Liver (tissue), 9 donors: ENCODE measurements around the gene ADNP2. TPM values are rescaled to one million over a fixed set of nuclear protein-coding genes. Genes with fewer than 3 reads are reported as not detected.

Source experiments
- DNase-seq: peaks from one replicate; pipeline ENCODE4 v3.0.0-alpha.2; 2017; ENCODE audit warnings: low spot score
- H3K27ac ChIP-seq, 2 donors: one replicate each; pipeline ENCODE4 v1.7.0; 2013; ENCODE audit warnings: inconsistent platforms in 2 of 2, low read length in 2 of 2, control low read depth in 1 of 2, low read depth in 1 of 2, mild to moderate bottlenecking in 1 of 2
- H3K27me3 ChIP-seq, 4 donors: one replicate each; pipeline versions ENCODE4 v1.6.1 to v1.7.0; 2013; ENCODE audit warnings: low read length in 3 of 4, inconsistent platforms in 1 of 4, mild to moderate bottlenecking in 1 of 4, moderate library complexity in 1 of 4; ENCODE audit not compliant: control insufficient read depth in 4 of 4, insufficient read depth in 4 of 4
- H3K36me3 ChIP-seq, 4 donors: one replicate each; pipeline versions ENCODE4 v1.6.1 to v1.7.0; 2013; ENCODE audit warnings: low read length in 3 of 4, mild to moderate bottlenecking in 3 of 4, low read depth in 1 of 4, moderate library complexity in 1 of 4; ENCODE audit not compliant: control insufficient read depth in 4 of 4, insufficient read depth in 3 of 4
- H3K4me1 ChIP-seq, 4 donors: one replicate each; pipeline versions ENCODE4 v1.6.1 to v1.7.0; 2013; ENCODE audit warnings: low read length in 3 of 4, mild to moderate bottlenecking in 3 of 4, moderate library complexity in 1 of 4; ENCODE audit not compliant: control insufficient read depth in 4 of 4, insufficient read depth in 4 of 4
- H3K4me3 ChIP-seq, 3 donors: one replicate each; pipeline versions ENCODE4 v1.6.1 to v1.7.0; 2013; ENCODE audit warnings: low read length in 3 of 3, control low read depth in 1 of 3, low read depth in 1 of 3, mild to moderate bottlenecking in 1 of 3
- H3K9ac ChIP-seq, 2 donors: one replicate each; pipeline ENCODE4 v1.7.0; 2013; ENCODE audit warnings: low read length in 2 of 2, mild to moderate bottlenecking in 2 of 2, moderate library complexity in 2 of 2, control low read depth in 1 of 2, low read depth in 1 of 2
- H3K9me3 ChIP-seq, 4 donors: one replicate each; pipeline versions ENCODE4 v1.6.1 to v1.7.0; 2013; ENCODE audit warnings: low read length in 3 of 4; ENCODE audit not compliant: control insufficient read depth in 4 of 4
- EGR1 ChIP-seq, 2 donors: IDR thresholded peaks; 2 replicates each; pipeline ENCODE4 v1.6.1; 2016 to 2018; ENCODE audit warnings: antibody characterized with exemption in 2 of 2, low read depth in 2 of 2
- FOXA1 ChIP-seq: IDR thresholded peaks from 2 replicates; pipeline ENCODE4 v1.6.1; 2016; ENCODE audit warnings: antibody characterized with exemption
- FOXA2 ChIP-seq: IDR thresholded peaks from 2 replicates; pipeline ENCODE4 v1.6.1; 2016; ENCODE audit warnings: antibody characterized with exemption
- GABPA ChIP-seq, 2 donors: IDR thresholded peaks in 1 of 2; conservative IDR thresholded peaks in 1 of 2; 2 replicates each; pipeline ENCODE4 v1.6.1; 2016; ENCODE audit warnings: antibody characterized with exemption in 2 of 2, mild to moderate bottlenecking in 1 of 2, moderate library complexity in 1 of 2
- HNF4A ChIP-seq, 2 donors: conservative IDR thresholded peaks; 2 replicates each; pipeline ENCODE4 v1.6.1; 2016; ENCODE audit warnings: antibody characterized with exemption in 2 of 2, mild to moderate bottlenecking in 2 of 2
- HNF4G ChIP-seq: IDR thresholded peaks from 2 replicates; pipeline ENCODE4 v1.6.1; 2016; ENCODE audit warnings: antibody characterized with exemption
- JUND ChIP-seq, 2 donors: IDR thresholded peaks; 2 replicates each; pipeline ENCODE4 v1.6.1; 2016; ENCODE audit warnings: antibody characterized with exemption in 2 of 2
- NR2F2 ChIP-seq: IDR thresholded peaks from 2 replicates; pipeline ENCODE4 v1.6.1; 2016; ENCODE audit warnings: antibody characterized with exemption
- RAD21 ChIP-seq, 2 donors: IDR thresholded peaks; 2 replicates each; pipeline ENCODE4 v1.6.1; 2016; ENCODE audit warnings: antibody characterized with exemption in 2 of 2, mild to moderate bottlenecking in 2 of 2
- RXRA ChIP-seq, 2 donors: IDR thresholded peaks; 2 replicates each; pipeline ENCODE4 v1.6.1; 2017 to 2018; ENCODE audit warnings: antibody characterized with exemption in 2 of 2, mild to moderate bottlenecking in 1 of 2
- SP1 ChIP-seq: IDR thresholded peaks from 2 replicates; pipeline ENCODE4 v1.6.1; 2018; ENCODE audit warnings: antibody characterized with exemption, mild to moderate bottlenecking
- TAF1 ChIP-seq: conservative IDR thresholded peaks from 2 replicates; pipeline ENCODE4 v1.6.1; 2016; ENCODE audit warnings: antibody characterized with exemption, mild to moderate bottlenecking
- YY1 ChIP-seq: IDR thresholded peaks from 2 replicates; pipeline ENCODE4 v1.6.1; 2016; ENCODE audit warnings: antibody characterized with exemption, mild to moderate bottlenecking
- WGBS: extraction: QIAGEN DNeasy Blood & Tissue Kit; methylation state at CpG from one replicate; pipeline ENCODE4 v1.1.7; 2013; 5-methylcytosine and 5-hydroxymethylcytosine counted together
- polyA plus RNA-seq, 2 donors: library from polyadenylated mRNA; stranded (reverse) in 1 of 2; unstranded in 1 of 2; fragments of 200-250 nt in 1 of 2; fragments of >200 nt in 1 of 2; fragmentation: Nextera tagmentation in 1 of 2; extraction: Ambion mirVana in 1 of 2; gene quantifications; one replicate each; pipeline versions ENCODE4 v1.2.1 to v1.2.3, GENCODE V29; 2013 to 2015
- total RNA-seq, 2 donors: library from RNA; depleted of rRNA; stranded (reverse); fragments of >200 nt; gene quantifications; one replicate each; pipeline ENCODE4 v1.2.3, GENCODE V29; 2014
- TF ChIP-seq, protein P1 (sequence below): IDR thresholded peaks from 2 replicates; pipeline ENCODE4 v1.6.1; 2016; ENCODE audit warnings: antibody characterized with exemption, mild to moderate bottlenecking
- TF ChIP-seq, protein P2 (sequence below): IDR thresholded peaks from 2 replicates; pipeline ENCODE4 v1.6.1; 2016; ENCODE audit warnings: antibody characterized with exemption
- TF ChIP-seq, protein P3 (sequence below): IDR thresholded peaks from 2 replicates; pipeline ENCODE4 v1.6.1; 2016; ENCODE audit warnings: antibody characterized with exemption
- TF ChIP-seq, protein P4 (sequence below): IDR thresholded peaks from 2 replicates; pipeline ENCODE4 v1.6.1; 2016; ENCODE audit warnings: antibody characterized with exemption
- TF ChIP-seq, protein P5 (sequence below): fragments of 150-350 bp; IDR thresholded peaks from 2 replicates; pipeline ENCODE4 v1.5.1; 2017; ENCODE audit warnings: improper control_type of control experiment, low read depth, low read length; ENCODE audit not compliant: missing input control
- donor health status: healthy.
- donor health status: healthy.
- donor health status: healthy.
- donor health status: healthy.
- donor health status: healthy.

The ADNP2 gene
- total and polyA plus RNA-seq, 4 donors: 2.7 to 9.9 (median 6.4) TPM

DNA sequence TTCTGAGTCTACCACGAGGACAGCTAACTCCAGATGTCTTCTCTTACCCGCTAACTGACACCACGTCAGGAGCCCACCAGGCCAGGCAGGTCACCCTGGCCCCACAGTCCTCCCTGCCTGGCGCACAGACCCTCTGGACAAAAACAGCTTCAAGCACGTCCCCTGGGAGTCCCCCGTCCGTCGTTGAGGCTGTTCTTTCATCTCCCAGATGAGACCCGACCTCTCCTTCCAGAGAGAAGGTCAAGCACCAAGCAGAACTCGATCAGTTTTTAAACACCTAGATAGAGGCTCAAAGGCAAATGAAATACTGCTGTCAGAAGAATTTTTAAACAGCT is 80.4 kb downstream of the ADNP2 start:
- 92% methylated on average over 10 of the region's 10 CpGs for WGBS
- Histone ChIP-seq H3K9ac (no peak overlapping the region), H3K27ac (no peak overlapping the region), H3K4me1 (no peaks in the 10 kb centered on the region), H3K9me3 (no peaks in the 10 kb centered on the region), H3K36me3 (no peaks in the 10 kb centered on the region), H3K4me3 (no peak overlapping the region), H3K27me3 (no peaks in the 10 kb centered on the region)
- no peak for TF ChIP-seq FOXA1
- no peak for TF ChIP-seq TAF1
- no peak for TF ChIP-seq HNF4G
- no peak for TF ChIP-seq HNF4A (conservative IDR thresholded peaks at IDR 0.05)
- TF ChIP-seq FOXA2: no peak
- TF ChIP-seq, protein P1, sequence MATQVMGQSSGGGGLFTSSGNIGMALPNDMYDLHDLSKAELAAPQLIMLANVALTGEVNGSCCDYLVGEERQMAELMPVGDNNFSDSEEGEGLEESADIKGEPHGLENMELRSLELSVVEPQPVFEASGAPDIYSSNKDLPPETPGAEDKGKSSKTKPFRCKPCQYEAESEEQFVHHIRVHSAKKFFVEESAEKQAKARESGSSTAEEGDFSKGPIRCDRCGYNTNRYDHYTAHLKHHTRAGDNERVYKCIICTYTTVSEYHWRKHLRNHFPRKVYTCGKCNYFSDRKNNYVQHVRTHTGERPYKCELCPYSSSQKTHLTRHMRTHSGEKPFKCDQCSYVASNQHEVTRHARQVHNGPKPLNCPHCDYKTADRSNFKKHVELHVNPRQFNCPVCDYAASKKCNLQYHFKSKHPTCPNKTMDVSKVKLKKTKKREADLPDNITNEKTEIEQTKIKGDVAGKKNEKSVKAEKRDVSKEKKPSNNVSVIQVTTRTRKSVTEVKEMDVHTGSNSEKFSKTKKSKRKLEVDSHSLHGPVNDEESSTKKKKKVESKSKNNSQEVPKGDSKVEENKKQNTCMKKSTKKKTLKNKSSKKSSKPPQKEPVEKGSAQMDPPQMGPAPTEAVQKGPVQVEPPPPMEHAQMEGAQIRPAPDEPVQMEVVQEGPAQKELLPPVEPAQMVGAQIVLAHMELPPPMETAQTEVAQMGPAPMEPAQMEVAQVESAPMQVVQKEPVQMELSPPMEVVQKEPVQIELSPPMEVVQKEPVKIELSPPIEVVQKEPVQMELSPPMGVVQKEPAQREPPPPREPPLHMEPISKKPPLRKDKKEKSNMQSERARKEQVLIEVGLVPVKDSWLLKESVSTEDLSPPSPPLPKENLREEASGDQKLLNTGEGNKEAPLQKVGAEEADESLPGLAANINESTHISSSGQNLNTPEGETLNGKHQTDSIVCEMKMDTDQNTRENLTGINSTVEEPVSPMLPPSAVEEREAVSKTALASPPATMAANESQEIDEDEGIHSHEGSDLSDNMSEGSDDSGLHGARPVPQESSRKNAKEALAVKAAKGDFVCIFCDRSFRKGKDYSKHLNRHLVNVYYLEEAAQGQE: no peak
- no peak for TF ChIP-seq GABPA (IDR thresholded peaks at IDR 0.05 in 1 of 2, conservative IDR thresholded peaks at IDR 0.05 in 1 of 2)
- TF ChIP-seq, protein P2, sequence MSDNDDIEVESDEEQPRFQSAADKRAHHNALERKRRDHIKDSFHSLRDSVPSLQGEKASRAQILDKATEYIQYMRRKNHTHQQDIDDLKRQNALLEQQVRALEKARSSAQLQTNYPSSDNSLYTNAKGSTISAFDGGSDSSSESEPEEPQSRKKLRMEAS: no peak
- TF ChIP-seq EGR1 (IDR thresholded peaks at IDR 0.05; ENCODE audit: low read depth in 2 of 2): no peak
- no peak for TF ChIP-seq RAD21 (IDR thresholded peaks at IDR 0.05)
- TF ChIP-seq JUND (IDR thresholded peaks at IDR 0.05): no peak
- no peak for TF ChIP-seq YY1
- no peak for TF ChIP-seq NR2F2
- TF ChIP-seq, protein P3, sequence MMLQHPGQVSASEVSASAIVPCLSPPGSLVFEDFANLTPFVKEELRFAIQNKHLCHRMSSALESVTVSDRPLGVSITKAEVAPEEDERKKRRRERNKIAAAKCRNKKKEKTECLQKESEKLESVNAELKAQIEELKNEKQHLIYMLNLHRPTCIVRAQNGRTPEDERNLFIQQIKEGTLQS: no peak
- TF ChIP-seq, protein P4, sequence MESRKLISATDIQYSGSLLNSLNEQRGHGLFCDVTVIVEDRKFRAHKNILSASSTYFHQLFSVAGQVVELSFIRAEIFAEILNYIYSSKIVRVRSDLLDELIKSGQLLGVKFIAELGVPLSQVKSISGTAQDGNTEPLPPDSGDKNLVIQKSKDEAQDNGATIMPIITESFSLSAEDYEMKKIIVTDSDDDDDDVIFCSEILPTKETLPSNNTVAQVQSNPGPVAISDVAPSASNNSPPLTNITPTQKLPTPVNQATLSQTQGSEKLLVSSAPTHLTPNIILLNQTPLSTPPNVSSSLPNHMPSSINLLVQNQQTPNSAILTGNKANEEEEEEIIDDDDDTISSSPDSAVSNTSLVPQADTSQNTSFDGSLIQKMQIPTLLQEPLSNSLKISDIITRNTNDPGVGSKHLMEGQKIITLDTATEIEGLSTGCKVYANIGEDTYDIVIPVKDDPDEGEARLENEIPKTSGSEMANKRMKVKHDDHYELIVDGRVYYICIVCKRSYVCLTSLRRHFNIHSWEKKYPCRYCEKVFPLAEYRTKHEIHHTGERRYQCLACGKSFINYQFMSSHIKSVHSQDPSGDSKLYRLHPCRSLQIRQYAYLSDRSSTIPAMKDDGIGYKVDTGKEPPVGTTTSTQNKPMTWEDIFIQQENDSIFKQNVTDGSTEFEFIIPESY: no peak
- no peak for TF ChIP-seq RXRA (IDR thresholded peaks at IDR 0.05)
- TF ChIP-seq SP1: no peak
- TF ChIP-seq, protein P5, sequence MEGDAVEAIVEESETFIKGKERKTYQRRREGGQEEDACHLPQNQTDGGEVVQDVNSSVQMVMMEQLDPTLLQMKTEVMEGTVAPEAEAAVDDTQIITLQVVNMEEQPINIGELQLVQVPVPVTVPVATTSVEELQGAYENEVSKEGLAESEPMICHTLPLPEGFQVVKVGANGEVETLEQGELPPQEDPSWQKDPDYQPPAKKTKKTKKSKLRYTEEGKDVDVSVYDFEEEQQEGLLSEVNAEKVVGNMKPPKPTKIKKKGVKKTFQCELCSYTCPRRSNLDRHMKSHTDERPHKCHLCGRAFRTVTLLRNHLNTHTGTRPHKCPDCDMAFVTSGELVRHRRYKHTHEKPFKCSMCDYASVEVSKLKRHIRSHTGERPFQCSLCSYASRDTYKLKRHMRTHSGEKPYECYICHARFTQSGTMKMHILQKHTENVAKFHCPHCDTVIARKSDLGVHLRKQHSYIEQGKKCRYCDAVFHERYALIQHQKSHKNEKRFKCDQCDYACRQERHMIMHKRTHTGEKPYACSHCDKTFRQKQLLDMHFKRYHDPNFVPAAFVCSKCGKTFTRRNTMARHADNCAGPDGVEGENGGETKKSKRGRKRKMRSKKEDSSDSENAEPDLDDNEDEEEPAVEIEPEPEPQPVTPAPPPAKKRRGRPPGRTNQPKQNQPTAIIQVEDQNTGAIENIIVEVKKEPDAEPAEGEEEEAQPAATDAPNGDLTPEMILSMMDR: no peak
- no peak for DNase-seq

Other genes with a start within 250 kb of the ADNP2 start
- gene SLC66A2, start 157.6 kb upstream of the ADNP2 start, total RNA-seq: 10 to 100 TPM; 47.8 to 86.4 TPM
- gene SLC66A2, start 157.6 kb upstream of the ADNP2 start, polyA plus RNA-seq: 100 to 1,000 TPM in 1 of 2 donors, 10 to 100 TPM in 1; 49.3 to 107 TPM
- 10 to 100 TPM; 12.2 to 31.5 TPM for gene HSBP1L1, start 144.6 kb upstream of the ADNP2 start, total RNA-seq
- 10 to 100 TPM; 21.3 to 61.0 TPM for gene HSBP1L1, start 144.6 kb upstream of the ADNP2 start, polyA plus RNA-seq
- gene TXNL4A, start 120.7 kb upstream of the ADNP2 start, total RNA-seq: 10 to 100 TPM; 18.0 to 23.8 TPM
- 10 to 100 TPM; 41.8 to 86.2 TPM for gene TXNL4A, start 120.7 kb upstream of the ADNP2 start, polyA plus RNA-seq
- gene RBFA, start 74.8 kb upstream of the ADNP2 start, total RNA-seq: 10 to 100 TPM; 20.4 to 25.1 TPM
- gene RBFA, start 74.8 kb upstream of the ADNP2 start, polyA plus RNA-seq: 10 to 100 TPM; 28.8 to 31.6 TPM
- 1 to 10 TPM; 2.2 to 2.4 TPM for gene PARD6G, start 138.3 kb downstream of the ADNP2 start, total RNA-seq
- gene PARD6G, start 138.3 kb downstream of the ADNP2 start, polyA plus RNA-seq: 1 to 10 TPM in 1 of 2 donors, under 1 TPM in 1; 0.96 to 1.5 TPM